Activated naive CD4-positive, alpha-beta T cell treated with anti-CD3 and anti-CD28 coated beads, Interleukin-2, amount 50 U/mL, for 16 hours (primary cell): ENCODE measurements around the gene PLPPR3.
"Not testable (repeated sequence)": the region's sequence is repeated elsewhere in the genome, so short reads cannot be mapped to it uniquely, and the experiment has no call there.

Experiments
- DNase-seq: peaks from one replicate; pipeline ENCODE4 v3.0.0-alpha.2; 2020

The PLPPR3 gene

DNA sequence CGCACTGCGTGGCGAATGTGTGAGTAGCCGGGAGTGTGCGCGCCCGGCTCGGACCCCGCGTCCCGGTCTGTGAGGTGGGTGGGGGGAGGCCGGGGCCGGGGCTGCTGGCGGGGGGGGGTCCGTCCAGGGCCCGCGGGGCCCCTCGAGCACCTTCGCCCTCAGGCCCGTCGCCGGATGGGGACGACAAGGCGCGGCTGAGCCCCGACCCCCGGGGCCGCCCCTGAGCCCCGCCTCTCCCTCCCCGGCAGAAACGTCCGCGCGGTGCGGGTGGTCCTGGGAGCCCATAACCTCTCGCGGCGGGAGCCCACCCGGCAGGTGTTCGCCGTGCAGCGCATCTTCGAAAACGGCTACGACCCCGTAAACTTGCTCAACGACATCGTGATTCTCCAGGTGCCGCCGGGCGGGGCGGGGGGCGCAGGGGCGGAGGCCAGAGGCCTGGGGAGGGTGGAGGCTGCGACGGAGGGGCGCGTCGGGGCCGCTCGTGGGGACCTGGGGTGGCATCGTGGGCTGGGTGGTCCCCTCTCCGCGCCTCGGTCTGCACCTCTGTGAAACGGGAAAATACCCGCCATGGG lies 31.3 kb upstream of the PLPPR3 start:
- no peak for DNase-seq

- no peak for DNase-seq
Observed at GRCh38 chr19:852136-853013, 30.6 kb upstream of the PLPPR3 start, which contains the start of gene ELANE. Gene ELANE (plus strand): TSS chr19:852303. CDS start chr19:852329, 26 bp downstream.

- no peak for DNase-seq
Observed at GRCh38 chr19:850979-851335, 29.2 kb upstream of the PLPPR3 start.

- no peak for DNase-seq
Observed at GRCh38 chr19:850221-850978, 28.6 kb upstream of the PLPPR3 start.

- DNase-seq = not testable (repeated sequence)
Observed at GRCh38 chr19:849195-849594, 27.4 kb upstream of the PLPPR3 start.

DNA sequence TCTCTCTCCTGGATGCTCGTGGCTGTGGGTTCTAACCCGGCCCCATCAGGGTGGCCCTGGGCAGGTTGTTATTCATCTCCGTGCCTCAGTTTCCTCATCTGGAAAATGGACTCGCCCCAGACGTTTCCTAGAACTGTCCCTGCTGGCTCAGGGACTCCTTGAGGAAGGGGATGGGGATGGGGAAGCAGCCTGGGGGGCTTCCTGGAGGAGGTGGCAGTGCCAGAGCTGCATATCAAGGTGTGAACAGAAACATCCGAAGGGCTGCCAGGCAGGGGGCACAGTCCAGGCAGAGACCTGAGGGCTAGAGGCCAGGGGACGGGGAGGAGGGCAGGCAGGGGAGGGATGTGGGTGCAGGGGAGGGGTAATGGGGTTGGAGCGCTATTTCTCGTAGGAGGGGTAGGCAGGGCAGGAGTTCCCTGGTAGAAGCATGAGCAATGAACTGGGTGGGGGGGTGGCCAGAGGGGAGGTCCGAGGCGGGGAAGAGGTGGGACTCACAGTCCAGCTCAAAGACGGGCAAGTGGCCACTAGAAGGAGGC lies 26.7 kb upstream of the PLPPR3 start:
- DNase-seq = no peak

DNA sequence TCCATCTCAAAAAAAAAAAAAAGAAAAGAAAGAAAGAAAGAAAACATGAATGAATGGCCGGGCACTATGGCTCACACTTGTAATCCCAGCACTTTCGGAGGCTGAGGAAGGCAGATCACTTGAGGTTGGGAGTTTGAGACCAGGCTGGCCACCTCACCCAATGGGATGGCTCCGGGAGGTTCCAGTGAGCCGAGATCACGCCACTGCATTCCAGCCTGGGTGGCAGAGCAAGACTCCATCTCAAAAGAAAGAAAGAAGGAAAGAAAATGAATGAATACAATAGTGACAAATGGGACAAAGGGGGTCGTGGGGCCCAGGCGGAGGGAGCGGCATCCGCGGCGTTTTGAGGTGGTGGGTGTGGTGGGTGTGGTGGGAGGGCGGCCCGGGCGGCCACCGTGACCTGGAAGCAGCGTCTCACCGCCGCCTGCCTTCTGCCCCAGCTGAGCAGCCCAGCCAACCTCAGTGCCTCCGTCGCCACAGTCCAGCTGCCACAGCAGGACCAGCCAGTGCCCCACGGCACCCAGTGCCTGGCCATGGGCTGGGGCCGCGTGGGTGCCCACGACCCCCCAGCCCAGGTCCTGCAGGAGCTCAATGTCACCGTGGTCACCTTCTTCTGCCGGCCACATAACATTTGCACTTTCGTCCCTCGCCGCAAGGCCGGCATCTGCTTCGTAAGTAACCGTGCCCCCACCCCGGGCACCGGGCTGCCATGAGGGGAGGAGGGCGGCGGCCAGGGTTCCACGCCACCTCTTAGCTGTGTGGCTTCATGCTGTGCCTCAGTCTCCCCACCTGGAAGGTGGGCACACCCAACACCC lies 24.2 kb upstream of the PLPPR3 start:
- no peak for DNase-seq

DNA sequence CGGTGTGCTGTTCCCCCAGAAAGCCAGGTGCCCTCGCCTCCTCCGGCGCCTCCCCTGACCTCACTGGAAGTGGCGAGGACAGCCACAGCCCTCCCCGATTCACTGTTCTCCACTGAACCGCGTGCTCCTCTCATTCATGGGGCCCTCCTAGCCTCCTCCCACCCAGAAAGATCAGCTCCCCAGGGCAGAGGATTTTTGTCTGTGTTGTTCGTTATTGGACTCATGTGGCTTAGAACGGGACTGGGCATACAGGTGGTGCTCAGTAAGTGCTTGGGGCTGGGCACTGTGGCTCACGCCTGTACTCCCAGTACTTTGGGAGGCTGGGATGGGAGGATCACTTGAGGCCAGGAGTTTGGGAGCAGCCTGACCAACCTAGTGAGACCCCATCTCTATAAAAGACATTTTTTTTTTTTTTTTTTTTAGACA lies 22.8 kb upstream of the PLPPR3 start:
- DNase-seq = no peak

- no peak for DNase-seq
Observed at GRCh38 chr19:843836-844545, 22.2 kb upstream of the PLPPR3 start.

GRCh38 chr19:843180-843835 lies 21.6 kb upstream of the PLPPR3 start:
- peak; percentile 15 for DNase-seq

DNA sequence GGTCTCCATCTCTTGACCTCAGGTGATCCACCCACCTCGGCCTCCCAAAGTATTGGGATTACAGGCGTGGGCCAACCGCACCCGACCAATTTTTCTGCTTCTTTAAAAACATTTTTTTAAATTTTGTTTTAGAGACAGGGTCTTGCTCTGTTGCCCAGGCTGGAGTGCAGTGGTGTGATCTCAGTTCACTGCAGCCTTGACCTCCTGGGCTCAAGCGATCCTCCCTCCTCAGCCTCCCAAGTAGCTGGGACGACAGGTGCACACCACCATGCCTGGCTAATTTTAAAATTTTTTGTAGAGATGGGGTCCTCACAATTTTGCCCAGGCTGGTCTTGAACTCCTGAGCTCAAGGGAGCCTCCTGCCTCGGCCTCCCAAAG lies 21.0 kb upstream of the PLPPR3 start:
- not testable (repeated sequence) for DNase-seq

- no peak for DNase-seq
Observed at GRCh38 chr19:840519-841206, 18.9 kb upstream of the PLPPR3 start, which contains the start of gene PRTN3. Gene PRTN3 (plus strand): TSS chr19:840999. CDS start chr19:841009, 10 bp downstream.

DNA sequence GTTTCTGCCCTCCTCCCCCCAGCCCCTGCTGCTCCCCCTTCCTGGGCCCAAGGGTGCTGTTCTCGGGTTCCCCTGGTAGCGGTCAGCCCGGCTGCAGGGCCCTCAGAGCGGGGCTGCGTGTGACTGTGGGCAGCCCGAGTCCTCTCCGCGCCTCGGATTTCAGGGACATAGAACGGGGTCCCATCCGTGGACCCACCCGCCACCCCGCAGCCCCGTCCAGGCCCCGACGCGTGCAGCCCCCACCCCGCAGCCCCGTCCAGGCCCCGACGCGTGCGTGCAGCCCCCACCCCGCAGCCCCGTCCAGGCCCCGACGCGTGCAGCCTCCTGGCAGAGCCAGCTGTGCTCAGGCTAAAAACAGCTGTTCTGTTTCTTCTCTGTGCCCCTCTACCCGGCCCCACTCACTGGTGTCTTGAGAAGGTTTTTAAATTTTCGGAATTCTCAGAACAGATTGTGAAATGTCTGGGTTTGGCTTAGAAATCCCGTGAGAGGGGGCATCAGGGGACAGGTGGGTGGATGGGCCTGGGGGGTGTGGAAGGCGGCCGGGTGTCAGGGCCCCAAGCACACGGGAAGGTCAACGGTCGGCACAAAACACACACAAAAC lies 13.6 kb upstream of the PLPPR3 start:
- no peak for DNase-seq

- DNase-seq = no peak
Observed at GRCh38 chr19:834216-834615, 12.5 kb upstream of the PLPPR3 start.

- no peak for DNase-seq
Observed at GRCh38 chr19:831407-832369, 9.9 kb upstream of the PLPPR3 start.

GRCh38 chr19:829129-829758 lies 7.5 kb upstream of the PLPPR3 start:
- no peak for DNase-seq

GRCh38 chr19:827710-828321 lies 6.1 kb upstream of the PLPPR3 start, which contains the start of gene AZU1:
Gene AZU1 (plus strand): TSS chr19:827837. CDS start chr19:827847, 10 bp downstream.
- DNase-seq = no peak

DNA sequence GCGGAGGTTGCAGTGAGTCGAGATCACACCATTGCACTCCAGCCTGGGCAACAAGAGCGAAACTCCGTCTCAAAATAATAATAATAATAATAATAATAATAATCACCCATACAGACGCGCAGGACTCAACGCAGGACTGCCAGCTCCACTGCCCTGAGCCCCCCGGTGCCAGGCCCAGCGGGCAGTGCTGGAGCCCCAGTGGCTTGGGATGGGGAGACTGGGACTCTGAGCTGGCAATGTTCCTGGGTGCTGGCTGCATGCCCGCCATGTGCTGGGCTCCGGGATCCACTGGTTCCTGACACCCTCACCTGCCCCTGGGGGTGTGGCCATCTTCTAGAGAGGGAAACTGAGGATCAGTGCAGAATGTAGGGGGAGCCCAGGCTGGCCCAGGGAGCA lies 5.6 kb upstream of the PLPPR3 start:
- no peak for DNase-seq
